SK-N-SH treated with all-trans-retinoic acid at 6 μM for 48 hours (cell line): ENCODE data around the gene WDR31.

Experiments used
- ATAC-seq: fragments of 200-7000 bp; cut with Tn5 transposase; 3 replicates; pipeline ENCODE4 v1.9.1; 2020; ENCODE audit warnings: mild to moderate bottlenecking, moderate library complexity
- BACH2 ChIP-seq: fragments of 250-450 bp; sonication (Bioruptor Pico); IDR thresholded peaks from 2 replicates; pipeline ENCODE4 v1.9.0; 2021; ENCODE audit warnings: mild to moderate bottlenecking, borderline replicate concordance
- CSDC2 ChIP-seq: fragments of 250-450 bp; sonication (Bioruptor Pico); IDR thresholded peaks from 2 replicates; pipeline ENCODE4 v1.5.0; 2020; ENCODE audit warnings: mild to moderate bottlenecking, moderate library complexity
- ESRRG ChIP-seq: fragments of 250-450 bp; sonication (Bioruptor Pico); IDR thresholded peaks from 2 replicates; pipeline ENCODE4 v1.6.1; 2021; ENCODE audit warnings: mild to moderate bottlenecking
- GLIS3 ChIP-seq: fragments of 250-450 bp; sonication (Bioruptor Pico); IDR thresholded peaks from 2 replicates; pipeline ENCODE4 v1.5.0; 2020; ENCODE audit warnings: mild to moderate bottlenecking, moderate library complexity
- OSR1 ChIP-seq: fragments of 250-450 bp; sonication (Bioruptor Pico); IDR thresholded peaks from 2 replicates; pipeline ENCODE4 v1.8.0; 2022; ENCODE audit warnings: moderate library complexity, mild to moderate bottlenecking, inconsistent platforms
- PPARA ChIP-seq: fragments of 250-450 bp; sonication (Bioruptor Pico); IDR thresholded peaks from 2 replicates; pipeline ENCODE4 v1.5.0; 2020; ENCODE audit warnings: mild to moderate bottlenecking, borderline replicate concordance
- RARB ChIP-seq: fragments of 250-450 bp; sonication (Bioruptor Pico); IDR thresholded peaks from 2 replicates; pipeline ENCODE4 v1.8.0; 2021; ENCODE audit warnings: mild to moderate bottlenecking, moderate library complexity
- SNAI2 ChIP-seq: fragments of 250-450 bp; sonication (Bioruptor Pico); IDR thresholded peaks from 2 replicates; pipeline ENCODE4 v1.5.0; 2020; ENCODE audit warnings: mild to moderate bottlenecking, moderate library complexity
- TCF4 ChIP-seq: fragments of 250-450 bp; sonication (Bioruptor Pico); IDR thresholded peaks from 2 replicates; pipeline ENCODE4 v1.8.0; 2021; ENCODE audit warnings: mild to moderate bottlenecking, moderate library complexity, borderline replicate concordance
- TOX ChIP-seq: fragments of 250-450 bp; sonication (Bioruptor Pico); IDR thresholded peaks from 2 replicates; pipeline ENCODE4 v1.8.0; 2021; ENCODE audit warnings: mild to moderate bottlenecking, moderate library complexity, borderline replicate concordance
- ZC3H10 ChIP-seq: fragments of 250-450 bp; sonication (Bioruptor Pico); IDR thresholded peaks from 2 replicates; pipeline ENCODE4 v1.5.1; 2021; ENCODE audit warnings: mild to moderate bottlenecking, moderate library complexity
- ZFP3 ChIP-seq: fragments of 250-450 bp; sonication (Bioruptor Pico); IDR thresholded peaks from 2 replicates; pipeline ENCODE4 v1.5.0; 2020; ENCODE audit warnings: mild to moderate bottlenecking, moderate library complexity
- ZFP30 ChIP-seq: fragments of 450-650 bp; formaldehyde crosslinking; IDR thresholded peaks from 2 replicates; pipeline ENCODE4 v1.5.0; 2022; ENCODE audit warnings: mild to moderate bottlenecking, moderate library complexity
- ZNF565 ChIP-seq: fragments of 450-650 bp; formaldehyde crosslinking; conservative IDR thresholded peaks from 2 replicates; pipeline ENCODE4 v1.5.0; 2020; ENCODE audit warnings: low read depth, mild to moderate bottlenecking, moderate library complexity
- ZNF70 ChIP-seq: fragments of 450-650 bp; formaldehyde crosslinking; IDR thresholded peaks from 2 replicates; pipeline ENCODE4 v1.5.0; 2020; ENCODE audit warnings: mild to moderate bottlenecking, moderate library complexity
- TF ChIP-seq, protein P1 (sequence below): fragments of 250-450 bp; sonication (Bioruptor Pico); IDR thresholded peaks from 2 replicates; pipeline ENCODE4 v1.8.0; 2021; ENCODE audit warnings: low read depth, mild to moderate bottlenecking, moderate library complexity, borderline replicate concordance
- TF ChIP-seq, protein P2 (sequence below): fragments of 250-450 bp; sonication (Bioruptor Pico); IDR thresholded peaks from 2 replicates; pipeline ENCODE4 v1.5.0; 2020; ENCODE audit warnings: mild to moderate bottlenecking, moderate library complexity
- TF ChIP-seq, protein P3 (sequence below): fragments of 250-450 bp; sonication (Bioruptor Pico); IDR thresholded peaks from 2 replicates; pipeline ENCODE4 v1.8.0; 2020; ENCODE audit warnings: mild to moderate bottlenecking, moderate library complexity, borderline replicate concordance
- TF ChIP-seq, protein P4 (sequence below): fragments of 250-450 bp; sonication (Bioruptor Pico); IDR thresholded peaks from 2 replicates; pipeline ENCODE4 v1.5.1; 2020; ENCODE audit warnings: low read depth, mild to moderate bottlenecking, moderate library complexity
- TF ChIP-seq, protein P5 (sequence below): fragments of 250-450 bp; sonication (Bioruptor Pico); IDR thresholded peaks from 2 replicates; pipeline ENCODE4 v1.5.1; 2021; ENCODE audit warnings: mild to moderate bottlenecking, moderate library complexity

WDR31 gene

DNA sequence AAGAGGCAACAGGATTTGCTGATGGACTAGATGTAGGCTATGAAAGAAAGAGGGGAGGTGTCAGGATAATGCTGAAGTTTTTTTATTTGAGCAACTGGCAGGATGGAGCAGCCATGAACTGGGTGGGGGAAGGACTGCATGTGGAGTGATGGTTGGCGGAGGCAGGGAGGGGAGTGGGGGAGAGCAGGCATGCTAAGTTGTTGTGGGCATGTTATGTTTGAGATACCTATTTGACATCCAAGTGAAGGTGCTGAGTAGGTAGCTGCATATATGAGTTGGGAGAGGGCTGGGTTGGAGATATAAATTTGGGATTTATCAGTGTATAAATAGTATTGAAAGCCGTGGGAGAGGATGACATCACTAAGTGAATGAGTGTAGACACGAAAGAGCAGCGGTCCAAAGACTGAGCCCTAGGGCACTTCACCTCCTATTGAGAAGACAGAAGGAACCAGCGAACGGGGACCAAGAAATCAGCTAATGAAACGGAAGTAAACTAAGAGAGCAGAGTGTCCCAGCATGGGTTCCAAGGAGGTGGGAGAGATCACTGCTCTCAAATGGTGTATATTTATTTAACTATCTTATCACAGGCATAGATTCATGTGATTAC, 16.7 kb upstream of the WDR31 start:
- ATAC-seq: no peak
- TF ChIP-seq ZFP30 (CRISPR knock-in tag): no peak
- TF ChIP-seq PPARA (CRISPR knock-in tag): no peak
- no peak for TF ChIP-seq TOX (CRISPR knock-in tag)
- no peak for TF ChIP-seq ZC3H10
- TF ChIP-seq OSR1 (CRISPR knock-in tag): no peak
- TF ChIP-seq ZFP3 (CRISPR knock-in tag): no peak
- TF ChIP-seq ZNF70 (CRISPR knock-in tag): no peak

DNA sequence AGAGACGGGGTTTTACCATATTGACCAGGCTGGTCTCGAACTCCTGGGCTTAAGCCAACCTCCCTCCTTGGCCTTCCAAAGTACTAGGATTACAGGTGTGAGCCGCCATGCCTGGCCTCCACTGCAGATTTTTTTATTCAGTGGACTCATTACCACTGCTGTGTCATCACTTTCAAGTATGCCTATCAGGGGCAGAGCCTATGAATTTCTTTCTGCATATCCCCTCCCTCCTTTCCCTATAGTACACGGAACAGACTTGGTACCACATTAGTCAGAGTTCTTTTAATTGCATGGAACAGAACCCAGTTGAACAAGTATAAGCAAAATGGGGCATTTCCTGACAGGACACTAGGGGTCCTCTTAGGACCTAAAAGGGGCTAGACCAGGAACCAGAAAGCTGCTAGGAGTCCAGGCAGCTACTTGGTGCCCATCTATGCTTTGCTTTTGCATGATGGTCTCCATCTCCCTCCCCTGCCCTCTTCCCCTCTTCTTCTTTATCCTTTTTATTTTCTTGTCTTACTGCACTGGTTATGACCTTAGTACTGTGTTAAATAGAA, 15.0 kb upstream of the WDR31 start:
- peak; percentile 52; the same call in 2 of the 3 replicates for ATAC-seq
- TF ChIP-seq CSDC2 (no peak), ZFP3 (CRISPR knock-in tag) (no peak), ZC3H10 (no peak), ZNF565 (no peak)
- TF ChIP-seq, protein P1, sequence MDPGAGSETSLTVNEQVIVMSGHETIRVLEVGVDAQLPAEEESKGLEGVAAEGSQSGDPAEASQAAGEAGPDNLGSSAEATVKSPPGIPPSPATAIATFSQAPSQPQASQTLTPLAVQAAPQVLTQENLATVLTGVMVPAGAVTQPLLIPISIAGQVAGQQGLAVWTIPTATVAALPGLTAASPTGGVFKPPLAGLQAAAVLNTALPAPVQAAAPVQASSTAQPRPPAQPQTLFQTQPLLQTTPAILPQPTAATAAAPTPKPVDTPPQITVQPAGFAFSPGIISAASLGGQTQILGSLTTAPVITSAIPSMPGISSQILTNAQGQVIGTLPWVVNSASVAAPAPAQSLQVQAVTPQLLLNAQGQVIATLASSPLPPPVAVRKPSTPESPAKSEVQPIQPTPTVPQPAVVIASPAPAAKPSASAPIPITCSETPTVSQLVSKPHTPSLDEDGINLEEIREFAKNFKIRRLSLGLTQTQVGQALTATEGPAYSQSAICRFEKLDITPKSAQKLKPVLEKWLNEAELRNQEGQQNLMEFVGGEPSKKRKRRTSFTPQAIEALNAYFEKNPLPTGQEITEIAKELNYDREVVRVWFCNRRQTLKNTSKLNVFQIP (CRISPR knock-in tag): no peak
- TF ChIP-seq, protein P2, sequence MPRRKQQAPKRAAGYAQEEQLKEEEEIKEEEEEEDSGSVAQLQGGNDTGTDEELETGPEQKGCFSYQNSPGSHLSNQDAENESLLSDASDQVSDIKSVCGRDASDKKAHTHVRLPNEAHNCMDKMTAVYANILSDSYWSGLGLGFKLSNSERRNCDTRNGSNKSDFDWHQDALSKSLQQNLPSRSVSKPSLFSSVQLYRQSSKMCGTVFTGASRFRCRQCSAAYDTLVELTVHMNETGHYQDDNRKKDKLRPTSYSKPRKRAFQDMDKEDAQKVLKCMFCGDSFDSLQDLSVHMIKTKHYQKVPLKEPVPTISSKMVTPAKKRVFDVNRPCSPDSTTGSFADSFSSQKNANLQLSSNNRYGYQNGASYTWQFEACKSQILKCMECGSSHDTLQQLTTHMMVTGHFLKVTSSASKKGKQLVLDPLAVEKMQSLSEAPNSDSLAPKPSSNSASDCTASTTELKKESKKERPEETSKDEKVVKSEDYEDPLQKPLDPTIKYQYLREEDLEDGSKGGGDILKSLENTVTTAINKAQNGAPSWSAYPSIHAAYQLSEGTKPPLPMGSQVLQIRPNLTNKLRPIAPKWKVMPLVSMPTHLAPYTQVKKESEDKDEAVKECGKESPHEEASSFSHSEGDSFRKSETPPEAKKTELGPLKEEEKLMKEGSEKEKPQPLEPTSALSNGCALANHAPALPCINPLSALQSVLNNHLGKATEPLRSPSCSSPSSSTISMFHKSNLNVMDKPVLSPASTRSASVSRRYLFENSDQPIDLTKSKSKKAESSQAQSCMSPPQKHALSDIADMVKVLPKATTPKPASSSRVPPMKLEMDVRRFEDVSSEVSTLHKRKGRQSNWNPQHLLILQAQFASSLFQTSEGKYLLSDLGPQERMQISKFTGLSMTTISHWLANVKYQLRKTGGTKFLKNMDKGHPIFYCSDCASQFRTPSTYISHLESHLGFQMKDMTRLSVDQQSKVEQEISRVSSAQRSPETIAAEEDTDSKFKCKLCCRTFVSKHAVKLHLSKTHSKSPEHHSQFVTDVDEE: no peak

DNA sequence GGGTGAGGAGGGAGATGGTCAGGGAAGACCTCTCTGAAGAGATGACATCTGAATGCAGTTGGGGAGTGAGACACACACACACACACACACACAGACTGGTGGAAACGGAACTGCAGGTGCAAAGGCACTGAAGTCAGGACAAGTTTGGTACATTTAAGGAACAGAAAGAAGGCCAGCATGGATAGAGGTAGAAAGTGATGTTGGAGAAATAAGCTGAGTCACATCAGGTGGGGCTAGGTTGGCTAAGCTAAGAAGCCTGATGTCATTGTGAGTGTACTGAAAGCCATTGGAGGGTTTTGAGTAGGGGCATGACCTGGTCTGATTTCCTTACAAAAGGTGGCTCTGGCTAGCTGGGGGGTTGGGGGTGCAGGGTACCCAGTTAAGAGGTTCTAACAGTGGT, 12.3 kb upstream of the WDR31 start:
- TF ChIP-seq, protein P3, sequence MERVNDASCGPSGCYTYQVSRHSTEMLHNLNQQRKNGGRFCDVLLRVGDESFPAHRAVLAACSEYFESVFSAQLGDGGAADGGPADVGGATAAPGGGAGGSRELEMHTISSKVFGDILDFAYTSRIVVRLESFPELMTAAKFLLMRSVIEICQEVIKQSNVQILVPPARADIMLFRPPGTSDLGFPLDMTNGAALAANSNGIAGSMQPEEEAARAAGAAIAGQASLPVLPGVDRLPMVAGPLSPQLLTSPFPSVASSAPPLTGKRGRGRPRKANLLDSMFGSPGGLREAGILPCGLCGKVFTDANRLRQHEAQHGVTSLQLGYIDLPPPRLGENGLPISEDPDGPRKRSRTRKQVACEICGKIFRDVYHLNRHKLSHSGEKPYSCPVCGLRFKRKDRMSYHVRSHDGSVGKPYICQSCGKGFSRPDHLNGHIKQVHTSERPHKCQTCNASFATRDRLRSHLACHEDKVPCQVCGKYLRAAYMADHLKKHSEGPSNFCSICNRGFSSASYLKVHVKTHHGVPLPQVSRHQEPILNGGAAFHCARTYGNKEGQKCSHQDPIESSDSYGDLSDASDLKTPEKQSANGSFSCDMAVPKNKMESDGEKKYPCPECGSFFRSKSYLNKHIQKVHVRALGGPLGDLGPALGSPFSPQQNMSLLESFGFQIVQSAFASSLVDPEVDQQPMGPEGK (CRISPR knock-in tag): no peak
- TF ChIP-seq, protein P4, sequence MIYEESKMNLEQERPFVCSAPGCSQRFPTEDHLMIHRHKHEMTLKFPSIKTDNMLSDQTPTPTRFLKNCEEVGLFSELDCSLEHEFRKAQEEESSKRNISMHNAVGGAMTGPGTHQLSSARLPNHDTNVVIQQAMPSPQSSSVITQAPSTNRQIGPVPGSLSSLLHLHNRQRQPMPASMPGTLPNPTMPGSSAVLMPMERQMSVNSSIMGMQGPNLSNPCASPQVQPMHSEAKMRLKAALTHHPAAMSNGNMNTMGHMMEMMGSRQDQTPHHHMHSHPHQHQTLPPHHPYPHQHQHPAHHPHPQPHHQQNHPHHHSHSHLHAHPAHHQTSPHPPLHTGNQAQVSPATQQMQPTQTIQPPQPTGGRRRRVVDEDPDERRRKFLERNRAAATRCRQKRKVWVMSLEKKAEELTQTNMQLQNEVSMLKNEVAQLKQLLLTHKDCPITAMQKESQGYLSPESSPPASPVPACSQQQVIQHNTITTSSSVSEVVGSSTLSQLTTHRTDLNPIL (CRISPR knock-in tag): no peak
- TF ChIP-seq ZNF565: no peak
- TF ChIP-seq PPARA (CRISPR knock-in tag): no peak
- TF ChIP-seq RARB (CRISPR knock-in tag): no peak
- no peak for TF ChIP-seq ZFP30 (CRISPR knock-in tag)
- no peak for TF ChIP-seq BACH2
- ATAC-seq: no peak

DNA sequence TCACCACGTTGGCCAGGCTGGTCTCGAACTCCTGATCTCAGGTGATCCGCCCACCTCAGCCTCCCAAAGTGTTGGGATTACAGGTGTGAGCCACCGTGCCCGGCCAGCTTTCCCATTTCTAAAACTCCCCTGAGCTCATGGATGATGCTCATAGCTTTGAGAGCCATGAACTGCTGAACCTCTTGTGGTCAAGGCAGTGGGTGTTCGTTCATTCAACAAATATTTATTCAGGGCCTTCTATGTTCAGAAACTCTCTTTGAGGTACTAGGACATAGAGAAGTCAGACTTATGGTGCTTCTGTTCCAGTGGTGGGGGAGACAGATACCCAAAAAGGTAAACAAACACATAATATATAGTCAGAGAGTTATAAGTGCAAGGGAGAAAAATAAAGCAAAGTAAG, 11.9 kb upstream of the WDR31 start:
- no peak for ATAC-seq
- TF ChIP-seq, protein P4 (CRISPR knock-in tag): no peak
- TF ChIP-seq OSR1 (CRISPR knock-in tag) (no peak), SNAI2 (CRISPR knock-in tag) (no peak), CSDC2 (no peak), ZNF565 (no peak), BACH2 (no peak), RARB (CRISPR knock-in tag) (no peak), PPARA (CRISPR knock-in tag) (no peak), GLIS3 (CRISPR knock-in tag) (no peak), ESRRG (no peak), TCF4 (CRISPR knock-in tag) (no peak)
- TF ChIP-seq, protein P1 (CRISPR knock-in tag): no peak
- TF ChIP-seq, protein P5, sequence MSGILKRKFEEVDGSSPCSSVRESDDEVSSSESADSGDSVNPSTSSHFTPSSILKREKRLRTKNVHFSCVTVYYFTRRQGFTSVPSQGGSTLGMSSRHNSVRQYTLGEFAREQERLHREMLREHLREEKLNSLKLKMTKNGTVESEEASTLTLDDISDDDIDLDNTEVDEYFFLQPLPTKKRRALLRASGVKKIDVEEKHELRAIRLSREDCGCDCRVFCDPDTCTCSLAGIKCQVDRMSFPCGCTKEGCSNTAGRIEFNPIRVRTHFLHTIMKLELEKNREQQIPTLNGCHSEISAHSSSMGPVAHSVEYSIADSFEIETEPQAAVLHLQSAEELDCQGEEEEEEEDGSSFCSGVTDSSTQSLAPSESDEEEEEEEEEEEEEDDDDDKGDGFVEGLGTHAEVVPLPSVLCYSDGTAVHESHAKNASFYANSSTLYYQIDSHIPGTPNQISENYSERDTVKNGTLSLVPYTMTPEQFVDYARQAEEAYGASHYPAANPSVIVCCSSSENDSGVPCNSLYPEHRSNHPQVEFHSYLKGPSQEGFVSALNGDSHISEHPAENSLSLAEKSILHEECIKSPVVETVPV (CRISPR knock-in tag): no peak
- TF ChIP-seq, protein P3 (CRISPR knock-in tag): no peak
